H9 (cell line): ENCODE results near the gene TCERG1L. TPM values are rescaled to one million over a fixed set of nuclear protein-coding genes. Genes with fewer than 3 reads are reported as not detected.

Experiments used
- DNase-seq: peaks from one replicate; pipeline ENCODE4 v3.0.0-alpha.2; 2017
- H2AFZ ChIP-seq: one replicate; pipeline ENCODE4 v1.6.1; 2013; ENCODE audit warnings: mild to moderate bottlenecking, low read length, control low read depth, moderate library complexity
- H2AK5ac ChIP-seq: 2 replicates; pipeline ENCODE4 v1.6.1; 2013; ENCODE audit warnings: low read length, control low read depth, mixed read lengths; ENCODE audit not compliant: insufficient read length
- H2BK120ac ChIP-seq: one replicate; pipeline ENCODE4 v1.6.1; 2013; ENCODE audit warnings: low read depth, mild to moderate bottlenecking, low read length, control low read depth, inconsistent platforms; ENCODE audit not compliant: poor library complexity, severe bottlenecking
- H2BK12ac ChIP-seq: 2 replicates; pipeline ENCODE4 v1.6.1; 2013; ENCODE audit warnings: low read length, control low read depth, mixed read lengths, low read depth; ENCODE audit not compliant: insufficient read length
- H2BK15ac ChIP-seq: 2 replicates; pipeline ENCODE4 v1.6.1; 2013; ENCODE audit warnings: low read depth, low read length, control low read depth
- H2BK20ac ChIP-seq: one replicate; pipeline ENCODE4 v1.6.1; 2013; ENCODE audit warnings: low read depth, mild to moderate bottlenecking, low read length, control low read depth, inconsistent platforms; ENCODE audit not compliant: poor library complexity, severe bottlenecking
- H2BK5ac ChIP-seq: 2 replicates; pipeline ENCODE4 v1.6.1; 2013; ENCODE audit warnings: low read length, control low read depth, mixed read lengths; ENCODE audit not compliant: insufficient read length
- H3K14ac ChIP-seq: 2 replicates; pipeline ENCODE4 v1.6.1; 2013; ENCODE audit warnings: low read length, control low read depth; ENCODE audit not compliant: insufficient read depth
- H3K18ac ChIP-seq: 2 replicates; pipeline ENCODE4 v1.6.1; 2013; ENCODE audit warnings: low read depth, mild to moderate bottlenecking, mixed read lengths, low read length, control low read depth; ENCODE audit not compliant: insufficient read length
- H3K23ac ChIP-seq: 2 replicates; pipeline ENCODE4 v1.6.1; 2013; ENCODE audit warnings: low read length, control low read depth, mixed read lengths, low read depth; ENCODE audit not compliant: insufficient read length
- H3K23me2 ChIP-seq: 2 replicates; pipeline ENCODE4 v1.6.1; 2013; ENCODE audit warnings: low read depth, mild to moderate bottlenecking, mixed read lengths, low read length, control low read depth; ENCODE audit not compliant: insufficient read length, poor library complexity, severe bottlenecking
- H3K27ac ChIP-seq: 2 replicates; pipeline ENCODE4 v1.5.1; 2013; ENCODE audit warnings: low read length, control low read depth, mixed read lengths, low read depth; ENCODE audit not compliant: insufficient read length
- H3K27me3 ChIP-seq: 2 replicates; pipeline ENCODE4 v1.6.1; 2013; ENCODE audit warnings: low read length, control low read depth, inconsistent platforms; ENCODE audit not compliant: insufficient read depth
- H3K4ac ChIP-seq: 2 replicates; pipeline ENCODE4 v1.6.1; 2013; ENCODE audit warnings: low read depth, mild to moderate bottlenecking, control low read depth, inconsistent platforms, low read length, moderate library complexity
- H3K4me1 ChIP-seq: 2 replicates; pipeline ENCODE4 v1.6.1; 2013; ENCODE audit warnings: low read length, control low read depth, inconsistent platforms; ENCODE audit not compliant: insufficient read depth
- H3K4me2 ChIP-seq: 2 replicates; pipeline ENCODE4 v1.6.1; 2013; ENCODE audit warnings: low read length, control low read depth, mixed read lengths; ENCODE audit not compliant: insufficient read length, insufficient read depth
- H3K56ac ChIP-seq: 2 replicates; pipeline ENCODE4 v1.6.1; 2013; ENCODE audit warnings: low read depth, mild to moderate bottlenecking, mixed read lengths, low read length, control low read depth; ENCODE audit not compliant: insufficient read length
- H3K79me1 ChIP-seq: 2 replicates; pipeline ENCODE4 v1.6.1; 2013; ENCODE audit warnings: low read depth, mild to moderate bottlenecking, moderate library complexity, low read length, control low read depth, inconsistent platforms; ENCODE audit not compliant: insufficient read depth, poor library complexity, severe bottlenecking
- H3K79me2 ChIP-seq: 2 replicates; pipeline ENCODE4 v1.6.1; 2013; ENCODE audit warnings: low read length, control low read depth, inconsistent platforms; ENCODE audit not compliant: insufficient read depth
- H3K9ac ChIP-seq: 2 replicates; pipeline ENCODE4 v1.6.1; 2013; ENCODE audit warnings: low read length, control low read depth, mixed read lengths; ENCODE audit not compliant: insufficient read length; ENCODE audit errors: extremely low read depth
- H3K9me3 ChIP-seq: one replicate; pipeline ENCODE4 v1.6.1; 2013; ENCODE audit warnings: low read depth, low read length, inconsistent platforms; ENCODE audit not compliant: control insufficient read depth
- H3T11ph ChIP-seq: one replicate; pipeline ENCODE4 v1.6.1; 2013; ENCODE audit warnings: mild to moderate bottlenecking, low read length, control low read depth, inconsistent platforms
- H4K20me1 ChIP-seq: one replicate; pipeline ENCODE4 v1.6.1; 2013; ENCODE audit not compliant: control insufficient read depth, insufficient read length, insufficient read depth
- H4K5ac ChIP-seq: 2 replicates; pipeline ENCODE4 v1.6.1; 2013; ENCODE audit warnings: low read depth, mild to moderate bottlenecking, mixed read lengths, low read length, control low read depth; ENCODE audit not compliant: insufficient read length
- H4K8ac ChIP-seq: replicated peaks from 2 replicates; pipeline ENCODE4 v1.6.1; 2013; ENCODE audit warnings: low read length, control low read depth, mixed read lengths, low read depth; ENCODE audit not compliant: insufficient read length
- H4K91ac ChIP-seq: 2 replicates; pipeline ENCODE4 v1.6.1; 2013; ENCODE audit warnings: low read depth, mild to moderate bottlenecking, moderate library complexity, mixed read lengths, low read length, control low read depth; ENCODE audit not compliant: insufficient read length
- H3K27ac Mint-ChIP-seq, 3 experiments: 2 replicates in 2 of 3; 3 replicates in 1 of 3; pipeline ENCODE4 v1.8.0; 2020 to 2021; ENCODE audit warnings: mixed read lengths in 3 of 3, mild to moderate bottlenecking in 1 of 3, moderate library complexity in 1 of 3
- H3K27me3 Mint-ChIP-seq: 2 replicates; pipeline ENCODE4 v1.8.0; 2021; ENCODE audit warnings: low read depth, mild to moderate bottlenecking, moderate library complexity, mixed read lengths
- H3K36me3 Mint-ChIP-seq, 3 experiments: 2 replicates in 2 of 3; 3 replicates in 1 of 3; pipeline ENCODE4 v1.8.0; 2020 to 2021; ENCODE audit warnings: low read depth in 3 of 3, mixed read lengths in 3 of 3; ENCODE audit not compliant: insufficient read depth in 1 of 3
- H3K4me1 Mint-ChIP-seq, 2 experiments: 2 replicates each; pipeline ENCODE4 v1.8.0; 2020; ENCODE audit warnings: mixed read lengths in 2 of 2
- H3K4me3 Mint-ChIP-seq, 2 experiments: 2 replicates in 1 of 2; 3 replicates in 1 of 2; pipeline ENCODE4 v1.8.0; 2020 to 2021; ENCODE audit warnings: mild to moderate bottlenecking in 2 of 2, mixed read lengths in 2 of 2, moderate library complexity in 1 of 2
- H3K9me3 Mint-ChIP-seq, 2 experiments: 2 replicates in 1 of 2; 3 replicates in 1 of 2; pipeline ENCODE4 v1.8.0; 2020; ENCODE audit warnings: mild to moderate bottlenecking in 2 of 2, mixed read lengths in 2 of 2, moderate library complexity in 1 of 2
- WGBS: extraction: QIAGEN DNeasy Blood & Tissue Kit; methylation state at CpG from one replicate; pipeline ENCODE4 v1.1.7; 2013; ENCODE audit warnings: missing lambda C conversion rate, low lambda C conversion rate, mixed read lengths; ENCODE audit not compliant: insufficient read length; ENCODE audit errors: extremely low coverage; 5-methylcytosine and 5-hydroxymethylcytosine counted together
- total RNA-seq: library from RNA; stranded (reverse); gene quantifications from 2 replicates; pipeline ENCODE4 v1.2.1, GENCODE V29; 2021
- TF ChIP-seq, protein P1 (sequence below): fragments of 200-600 bp; sonication (generic); conservative IDR thresholded peaks from 3 replicates; pipeline ENCODE4 v1.8.0; 2021; ENCODE audit warnings: antibody characterized with exemption, mild to moderate bottlenecking

TCERG1L gene
- total RNA-seq, 1 experiment from 2014 or later, result 3.3 TPM

DNA sequence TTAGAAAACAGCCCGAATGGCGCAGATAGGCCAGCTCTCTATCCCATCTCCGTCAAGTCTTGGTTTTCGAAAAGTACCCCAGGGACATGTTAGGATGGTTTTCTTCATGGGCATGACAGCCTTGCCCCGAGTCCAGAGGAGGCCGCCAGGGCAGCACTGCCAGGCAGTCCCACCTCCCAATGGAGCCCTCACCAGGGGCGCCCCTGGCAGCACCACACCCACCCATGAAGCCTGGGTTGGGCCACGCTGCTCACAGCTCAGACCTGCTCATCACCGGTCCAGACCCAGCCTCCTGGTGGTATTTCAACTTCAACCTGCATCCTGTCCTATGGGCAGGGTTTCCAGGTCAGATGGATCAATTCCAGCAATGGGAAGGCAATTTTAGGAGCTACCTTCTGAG lies 53.3 kb downstream of the TCERG1L start:
- no peaks in the 10 kb centered on the region for H3K4me1 ChIP-seq
- no peak overlapping the region for H3K56ac ChIP-seq
- H2BK12ac ChIP-seq, result no peak overlapping the region
- H3K9ac ChIP-seq, result no peak overlapping the region
- no peak overlapping the region for H3K4ac ChIP-seq
- H2BK15ac ChIP-seq, result no peak overlapping the region
- no peaks in the 10 kb centered on the region for H4K20me1 ChIP-seq
- Mint-ChIP-seq H3K9me3 (no peaks in the 10 kb centered on the region), H3K4me3 (no peak overlapping the region), H3K4me1 (peaks cover 4 to 5% of the 10 kb centered on the region in 2 experiments; a peak in 2 of 4 replicates), H3K27ac (no peak overlapping the region), H3K36me3 (no peaks in the 10 kb centered on the region), H3K27me3 (no peaks in the 10 kb centered on the region)
- H2AFZ ChIP-seq, result no peak overlapping the region
- H3K23ac ChIP-seq, result no peak overlapping the region
- H4K8ac ChIP-seq, result no peak overlapping the region
- H2BK20ac ChIP-seq, result no peak overlapping the region
- no CpG with 5 or more reads among the region's 9 CpGs for WGBS
- no peak overlapping the region for H3K4me2 ChIP-seq
- no peak overlapping the region for H3K14ac ChIP-seq
- H3K79me1 ChIP-seq, result no peaks in the 10 kb centered on the region
- no peaks in the 10 kb centered on the region for H3K23me2 ChIP-seq
- no peak overlapping the region for H4K5ac ChIP-seq
- no peak overlapping the region for H2BK5ac ChIP-seq
- no peak overlapping the region for H2BK120ac ChIP-seq
- H3K9me3 ChIP-seq, result no peaks in the 10 kb centered on the region
- TF ChIP-seq, protein P1, sequence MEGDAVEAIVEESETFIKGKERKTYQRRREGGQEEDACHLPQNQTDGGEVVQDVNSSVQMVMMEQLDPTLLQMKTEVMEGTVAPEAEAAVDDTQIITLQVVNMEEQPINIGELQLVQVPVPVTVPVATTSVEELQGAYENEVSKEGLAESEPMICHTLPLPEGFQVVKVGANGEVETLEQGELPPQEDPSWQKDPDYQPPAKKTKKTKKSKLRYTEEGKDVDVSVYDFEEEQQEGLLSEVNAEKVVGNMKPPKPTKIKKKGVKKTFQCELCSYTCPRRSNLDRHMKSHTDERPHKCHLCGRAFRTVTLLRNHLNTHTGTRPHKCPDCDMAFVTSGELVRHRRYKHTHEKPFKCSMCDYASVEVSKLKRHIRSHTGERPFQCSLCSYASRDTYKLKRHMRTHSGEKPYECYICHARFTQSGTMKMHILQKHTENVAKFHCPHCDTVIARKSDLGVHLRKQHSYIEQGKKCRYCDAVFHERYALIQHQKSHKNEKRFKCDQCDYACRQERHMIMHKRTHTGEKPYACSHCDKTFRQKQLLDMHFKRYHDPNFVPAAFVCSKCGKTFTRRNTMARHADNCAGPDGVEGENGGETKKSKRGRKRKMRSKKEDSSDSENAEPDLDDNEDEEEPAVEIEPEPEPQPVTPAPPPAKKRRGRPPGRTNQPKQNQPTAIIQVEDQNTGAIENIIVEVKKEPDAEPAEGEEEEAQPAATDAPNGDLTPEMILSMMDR, result no peak
- H3T11ph ChIP-seq, result no peak overlapping the region
- H2AK5ac ChIP-seq, result no peak overlapping the region
- no peak overlapping the region for H3K27ac ChIP-seq
- no peak overlapping the region for H4K91ac ChIP-seq
- no peaks in the 10 kb centered on the region for H3K27me3 ChIP-seq
- DNase-seq, result no peak
- H3K79me2 ChIP-seq, result no peaks in the 10 kb centered on the region
- no peak overlapping the region for H3K18ac ChIP-seq
